Activated T-cell treated with anti-CD3 and anti-CD28 coated beads, Interleukin-2, amount 50 U/mL, for 24 hours (primary cell): ENCODE results near the gene EMILIN2.

Experiments
- DNase-seq: peaks from one replicate; pipeline ENCODE4 v3.0.0-alpha.2; 2020
- H3K27ac Mint-ChIP-seq: 2 replicates; pipeline ENCODE4 v1.8.0; 2020; ENCODE audit warnings: mild to moderate bottlenecking, mixed read lengths
- H3K27me3 Mint-ChIP-seq: 2 replicates; pipeline ENCODE4 v1.8.0; 2020; ENCODE audit warnings: mixed read lengths
- H3K36me3 Mint-ChIP-seq: 2 replicates; pipeline ENCODE4 v1.8.0; 2020; ENCODE audit warnings: low read depth, mixed read lengths
- H3K4me1 Mint-ChIP-seq: 2 replicates; pipeline ENCODE4 v1.8.0; 2020; ENCODE audit warnings: low read depth, mixed read lengths
- H3K4me3 Mint-ChIP-seq: 2 replicates; pipeline ENCODE4 v1.8.0; 2020; ENCODE audit warnings: mild to moderate bottlenecking, moderate library complexity, mixed read lengths
- H3K9me3 Mint-ChIP-seq: 2 replicates; pipeline ENCODE4 v1.8.0; 2020; ENCODE audit warnings: mixed read lengths

Gene EMILIN2

DNA sequence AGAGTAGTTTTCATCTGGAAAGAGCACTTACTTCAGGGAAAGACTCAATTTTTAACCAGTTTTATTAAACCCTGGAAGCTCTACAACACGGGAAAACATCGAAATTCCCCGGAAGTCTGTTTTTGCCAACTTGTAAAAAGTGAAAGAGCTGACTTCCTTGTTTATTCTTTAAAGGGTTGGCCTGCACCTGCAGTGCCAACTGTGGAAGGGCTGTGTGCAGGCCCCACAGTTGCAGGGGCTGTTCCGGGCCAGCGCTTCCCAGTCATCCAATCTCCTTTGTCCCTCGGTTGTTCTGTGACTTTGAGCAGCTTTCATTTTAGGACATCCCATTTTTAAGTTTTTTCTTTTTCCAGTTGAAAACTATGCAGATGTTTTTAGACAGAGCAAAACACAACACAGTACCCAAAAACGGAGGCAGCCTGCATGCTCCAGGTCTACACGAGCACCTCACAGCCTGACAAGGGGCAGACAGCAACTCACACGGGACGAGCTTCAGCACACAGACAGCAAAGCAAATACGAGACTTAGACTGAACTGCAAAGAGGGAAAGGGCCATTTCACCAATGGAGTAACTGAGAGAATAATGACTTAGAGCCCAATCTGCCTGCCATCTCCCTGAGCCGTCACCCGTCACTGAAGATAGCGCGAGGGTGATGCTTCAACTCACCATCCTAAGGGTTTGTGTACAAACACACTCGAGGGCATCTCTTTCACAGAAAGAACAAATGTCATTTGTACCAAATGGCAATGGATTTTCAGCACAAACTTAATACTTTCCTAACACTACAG, 70.6 kb downstream of the EMILIN2 start:
- H3K36me3 Mint-ChIP-seq, result peaks cover 100% of the 10 kb centered on the region

GRCh38 chr18:2918761-2919550, 72.2 kb downstream of the EMILIN2 start:
- Mint-ChIP-seq H3K27ac (peak overlapping the region; percentile 81), H3K36me3 (peaks cover 99% of the 10 kb centered on the region), H3K4me3 (no peak overlapping the region), H3K4me1 (peaks cover 20% of the 10 kb centered on the region), H3K27me3 (no peaks in the 10 kb centered on the region), H3K9me3 (no peaks in the 10 kb centered on the region)
- no peak for DNase-seq

More for the DNA sequence above, 70.6 kb downstream of the EMILIN2 start:
- Mint-ChIP-seq H3K4me3 (no peak overlapping the region), H3K27ac (peak overlapping the region; percentile 81), H3K27me3 (no peaks in the 10 kb centered on the region), H3K9me3 (no peaks in the 10 kb centered on the region), H3K4me1 (peaks cover 20% of the 10 kb centered on the region)
- DNase-seq, result no peak

DNA sequence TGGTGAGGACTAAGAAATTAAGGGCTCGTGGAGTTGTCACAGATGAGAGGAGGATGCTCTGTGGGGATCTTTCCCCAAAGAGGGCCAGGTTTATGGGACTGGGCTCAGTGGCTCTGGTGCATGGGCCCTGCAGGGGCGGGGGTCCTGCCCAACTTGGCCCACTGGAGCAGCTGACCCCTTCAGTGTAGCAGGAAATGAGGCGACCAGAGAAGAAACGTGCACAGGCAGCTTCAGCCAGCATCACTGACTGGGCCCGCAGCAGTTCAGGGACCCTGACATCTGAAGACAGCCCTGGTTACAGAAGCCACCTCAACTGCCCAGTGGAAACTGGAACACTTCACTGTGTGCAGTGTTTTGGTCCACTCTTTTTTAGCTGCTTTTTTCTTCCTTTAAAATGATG, 72.8 kb downstream of the EMILIN2 start:
- no peak for DNase-seq
- Mint-ChIP-seq H3K4me1 (peaks cover 20% of the 10 kb centered on the region), H3K27ac (peak overlapping the region; percentile 77), H3K36me3 (peaks cover 99% of the 10 kb centered on the region), H3K4me3 (no peak overlapping the region), H3K9me3 (no peaks in the 10 kb centered on the region), H3K27me3 (no peaks in the 10 kb centered on the region)

DNA sequence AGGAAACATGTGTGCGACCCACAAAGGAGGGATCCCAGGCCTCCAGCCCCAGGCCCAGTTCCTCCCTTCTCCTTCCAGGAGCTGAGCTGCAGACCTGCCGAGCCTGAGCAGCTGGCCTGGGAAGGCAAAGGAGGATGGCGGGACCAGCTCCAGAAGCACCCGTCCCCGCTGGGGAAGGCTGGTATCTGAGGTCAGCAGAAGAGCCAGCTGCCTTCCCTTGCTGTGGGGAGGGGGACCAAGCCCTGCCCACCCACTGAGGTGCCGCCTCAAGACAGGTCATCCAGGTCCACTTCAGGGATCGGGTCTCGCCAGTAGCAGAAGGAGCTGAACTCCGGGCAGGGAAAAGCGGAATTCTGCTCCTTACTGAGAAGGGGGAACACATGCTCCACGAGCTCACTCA, 73.2 kb downstream of the EMILIN2 start:
- Mint-ChIP-seq H3K27me3 (no peaks in the 10 kb centered on the region), H3K4me1 (peaks cover 20% of the 10 kb centered on the region), H3K36me3 (peaks cover 99% of the 10 kb centered on the region), H3K27ac (peak overlapping the region; percentile 64), H3K9me3 (no peaks in the 10 kb centered on the region), H3K4me3 (no peak overlapping the region)
- DNase-seq, result no peak

DNA sequence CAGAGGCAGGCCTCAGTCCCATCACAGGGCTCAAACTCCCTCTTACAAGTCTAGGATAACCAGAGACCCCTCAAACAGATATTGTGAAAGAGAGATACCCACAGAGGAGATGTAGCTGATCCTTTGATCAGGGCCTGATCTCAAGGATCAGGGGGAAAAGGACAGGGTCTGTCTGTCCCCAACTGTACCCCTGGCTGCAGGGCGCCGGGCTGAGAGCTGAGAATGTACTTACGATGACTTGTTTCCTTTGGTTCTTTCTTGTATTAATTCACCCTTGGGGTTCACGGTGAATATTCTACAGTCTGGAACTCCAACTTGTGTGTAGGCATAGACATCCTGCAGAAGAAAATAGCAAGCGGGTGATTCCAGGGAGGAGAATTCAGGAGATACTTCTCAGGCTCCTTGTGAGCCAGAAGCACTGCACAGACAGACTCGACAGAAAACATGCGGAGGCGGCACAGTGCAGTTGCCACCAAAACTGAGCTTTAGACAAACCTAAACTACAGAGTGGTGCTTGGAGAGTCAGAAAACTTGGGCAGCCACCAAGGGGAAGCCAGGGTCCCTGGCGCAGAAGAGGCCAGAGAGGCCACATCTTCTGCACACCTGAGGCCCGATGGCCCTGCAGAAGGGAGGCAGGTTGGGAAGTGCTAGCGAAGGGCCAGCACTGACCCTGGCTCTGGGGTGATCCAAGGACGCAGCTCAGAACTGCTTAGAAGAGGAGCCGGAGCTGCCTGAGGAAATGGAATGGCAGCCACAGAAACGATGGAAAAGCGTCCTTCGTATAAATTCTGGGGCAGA, 73.9 kb downstream of the EMILIN2 start:
- H3K36me3 Mint-ChIP-seq, result peaks cover 99% of the 10 kb centered on the region
- H3K4me3 Mint-ChIP-seq, result no peak overlapping the region
- H3K9me3 Mint-ChIP-seq, result no peaks in the 10 kb centered on the region
- H3K4me1 Mint-ChIP-seq, result peaks cover 20% of the 10 kb centered on the region
- H3K27ac Mint-ChIP-seq, result peak overlapping the region; percentile 64
- no peak for DNase-seq
- no peaks in the 10 kb centered on the region for H3K27me3 Mint-ChIP-seq

GRCh38 chr18:2921778-2922177, 75.0 kb downstream of the EMILIN2 start:
- Mint-ChIP-seq H3K27me3 (no peaks in the 10 kb centered on the region), H3K9me3 (no peaks in the 10 kb centered on the region), H3K27ac (peak overlapping the region; percentile 39), H3K4me3 (no peak overlapping the region), H3K36me3 (peaks cover 99% of the 10 kb centered on the region), H3K4me1 (peaks cover 17% of the 10 kb centered on the region)
- DNase-seq, result no peak

DNA sequence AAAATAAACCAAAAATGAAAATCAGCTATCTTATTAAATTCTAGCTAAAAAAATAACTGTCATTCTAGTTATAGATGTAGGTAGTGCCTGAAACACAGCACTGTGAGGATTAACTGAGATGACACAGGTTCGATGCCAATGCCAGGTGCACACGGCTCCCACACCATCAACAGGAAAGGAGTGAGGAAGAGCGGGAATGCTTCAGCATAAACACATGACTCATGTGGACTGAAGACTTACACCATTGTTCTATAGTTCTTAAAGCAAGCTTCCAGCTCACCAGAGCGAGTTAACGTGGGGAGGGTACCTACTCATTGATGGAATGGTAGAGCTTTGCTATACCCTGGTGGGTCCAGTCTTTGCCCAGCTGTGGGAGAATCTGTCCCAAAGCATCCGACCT, 76.7 kb downstream of the EMILIN2 start:
- no peak overlapping the region for H3K4me3 Mint-ChIP-seq
- H3K27ac Mint-ChIP-seq, result no peak overlapping the region
- peaks cover 2% of the 10 kb centered on the region for H3K4me1 Mint-ChIP-seq
- H3K36me3 Mint-ChIP-seq, result peaks cover 99% of the 10 kb centered on the region
- no peaks in the 10 kb centered on the region for H3K9me3 Mint-ChIP-seq
- DNase-seq, result no peak
- no peaks in the 10 kb centered on the region for H3K27me3 Mint-ChIP-seq

GRCh38 chr18:2924920-2925319, 78.1 kb downstream of the EMILIN2 start:
- no peaks in the 10 kb centered on the region for H3K27me3 Mint-ChIP-seq
- H3K4me3 Mint-ChIP-seq, result no peak overlapping the region
- H3K4me1 Mint-ChIP-seq, result no peaks in the 10 kb centered on the region
- H3K27ac Mint-ChIP-seq, result peak overlapping the region; percentile 11
- H3K9me3 Mint-ChIP-seq, result no peaks in the 10 kb centered on the region
- DNase-seq, result no peak
- H3K36me3 Mint-ChIP-seq, result peaks cover 99% of the 10 kb centered on the region

DNA sequence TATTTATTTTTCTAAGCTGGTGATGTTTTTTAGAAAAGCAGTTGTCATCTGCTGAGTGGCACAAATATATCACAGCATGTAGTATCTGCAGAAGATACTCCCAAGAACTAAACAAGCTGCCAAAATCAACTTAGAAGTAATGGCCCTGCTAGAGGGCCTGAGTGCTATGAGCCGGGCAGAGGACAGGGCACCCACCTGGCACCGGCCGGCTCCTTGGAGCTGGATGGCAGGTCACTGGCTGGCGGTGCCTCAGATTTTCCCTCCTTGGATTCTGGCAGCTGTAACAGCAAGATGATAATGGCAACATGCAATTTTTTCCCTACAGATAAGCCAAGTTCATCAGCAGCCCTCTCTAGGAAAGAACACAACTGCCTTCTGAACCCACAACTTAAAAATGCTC, 79.7 kb downstream of the EMILIN2 start:
- H3K36me3 Mint-ChIP-seq, result peaks cover 99% of the 10 kb centered on the region
- H3K9me3 Mint-ChIP-seq, result no peaks in the 10 kb centered on the region
- no peak for DNase-seq
- H3K27me3 Mint-ChIP-seq, result no peaks in the 10 kb centered on the region
- H3K4me3 Mint-ChIP-seq, result no peak overlapping the region
- H3K4me1 Mint-ChIP-seq, result no peaks in the 10 kb centered on the region
- peak overlapping the region; percentile 74 for H3K27ac Mint-ChIP-seq

DNA sequence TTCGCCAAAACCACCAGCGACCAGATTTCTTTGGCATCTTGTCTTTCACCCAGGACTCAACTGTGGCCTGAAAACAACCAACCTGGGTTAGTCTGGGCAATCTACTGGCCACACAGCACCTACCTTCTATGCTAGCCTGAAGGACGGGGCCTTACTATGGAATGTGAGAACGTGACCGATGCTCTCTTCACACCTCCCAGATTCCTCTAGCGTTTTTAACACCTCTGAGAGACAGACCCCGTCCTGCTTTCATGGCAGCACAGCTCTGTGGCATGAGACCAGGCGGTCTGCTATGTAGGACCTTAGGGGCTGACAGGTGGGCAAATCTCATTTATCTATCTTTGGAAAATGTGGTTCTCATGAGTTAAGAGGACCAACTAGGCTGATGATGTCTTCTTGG, 80.9 kb downstream of the EMILIN2 start:
- no peak for DNase-seq
- H3K36me3 Mint-ChIP-seq, result peaks cover 99% of the 10 kb centered on the region
- H3K27ac Mint-ChIP-seq, result peak overlapping the region; percentile 74
- no peak overlapping the region for H3K4me3 Mint-ChIP-seq
- H3K9me3 Mint-ChIP-seq, result no peaks in the 10 kb centered on the region
- H3K27me3 Mint-ChIP-seq, result no peaks in the 10 kb centered on the region
- peaks cover 7% of the 10 kb centered on the region for H3K4me1 Mint-ChIP-seq

- Mint-ChIP-seq H3K4me3 (peak overlapping the region; percentile 16), H3K27ac (peak overlapping the region; percentile 86), H3K36me3 (peaks cover 99% of the 10 kb centered on the region), H3K4me1 (peaks cover 46% of the 10 kb centered on the region), H3K27me3 (no peaks in the 10 kb centered on the region), H3K9me3 (no peaks in the 10 kb centered on the region)
- DNase-seq, result no peak
Observed at GRCh38 chr18:2932247-2933181, 85.7 kb downstream of the EMILIN2 start.

- Mint-ChIP-seq H3K27ac (peak overlapping the region; percentile 86), H3K27me3 (no peaks in the 10 kb centered on the region), H3K4me3 (no peak overlapping the region), H3K36me3 (peaks cover 99% of the 10 kb centered on the region), H3K9me3 (no peaks in the 10 kb centered on the region), H3K4me1 (peaks cover 50% of the 10 kb centered on the region)
- no peak for DNase-seq
Observed at GRCh38 chr18:2933995-2934394, 87.2 kb downstream of the EMILIN2 start.

DNA sequence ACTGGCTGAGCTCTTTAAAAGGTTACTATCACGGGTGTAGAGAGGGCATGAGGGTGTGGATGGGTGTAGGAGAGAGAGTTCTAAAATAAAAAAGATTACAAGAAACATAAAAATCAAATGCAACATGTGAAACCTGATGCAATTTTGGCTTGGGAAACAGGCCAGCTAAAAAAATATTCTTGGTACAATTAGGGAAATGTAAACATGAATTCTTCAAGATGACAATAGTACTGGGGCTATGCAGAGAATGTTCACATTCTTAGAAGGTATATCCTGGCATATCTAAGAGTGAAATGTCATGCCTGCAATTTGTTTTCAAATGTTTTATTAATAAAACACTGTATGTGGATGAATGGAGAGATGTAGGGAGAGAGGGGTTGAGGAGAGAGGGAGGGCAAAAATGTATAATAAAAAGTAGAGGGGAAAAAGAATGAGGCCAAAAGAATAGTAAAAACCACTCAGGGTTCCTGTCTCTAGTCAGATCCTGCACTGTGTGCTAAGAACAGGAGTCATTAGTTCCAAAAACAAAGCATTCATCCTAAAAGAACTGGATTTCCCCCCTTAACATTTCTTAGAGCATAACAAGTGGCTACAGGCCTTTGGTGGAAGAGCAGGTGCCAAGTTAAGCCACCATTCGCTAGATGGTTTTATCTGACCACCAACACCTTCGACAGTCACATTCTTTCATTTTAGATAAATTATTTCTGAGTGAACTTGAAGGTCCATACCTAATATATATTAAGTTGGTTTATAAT, 88.8 kb downstream of the EMILIN2 start:
- Mint-ChIP-seq H3K27ac (peak overlapping the region; percentile 88), H3K9me3 (no peaks in the 10 kb centered on the region), H3K4me3 (no peak overlapping the region), H3K36me3 (peaks cover 99% of the 10 kb centered on the region), H3K27me3 (no peaks in the 10 kb centered on the region), H3K4me1 (peaks cover 64% of the 10 kb centered on the region)
- DNase-seq, result no peak
